ENCODE measurements around the gene EPAS1. TPM values are rescaled to one million over a fixed set of nuclear protein-coding genes. Genes with fewer than 3 reads are reported as not detected.
A peak's percentile ranks its signal among the peaks of the same experiment; 100 is the strongest.

The EPAS1 gene
- total RNA-seq, 3 donors from 2014 or later: 92.5 to 274 (median 229) TPM

DNA sequence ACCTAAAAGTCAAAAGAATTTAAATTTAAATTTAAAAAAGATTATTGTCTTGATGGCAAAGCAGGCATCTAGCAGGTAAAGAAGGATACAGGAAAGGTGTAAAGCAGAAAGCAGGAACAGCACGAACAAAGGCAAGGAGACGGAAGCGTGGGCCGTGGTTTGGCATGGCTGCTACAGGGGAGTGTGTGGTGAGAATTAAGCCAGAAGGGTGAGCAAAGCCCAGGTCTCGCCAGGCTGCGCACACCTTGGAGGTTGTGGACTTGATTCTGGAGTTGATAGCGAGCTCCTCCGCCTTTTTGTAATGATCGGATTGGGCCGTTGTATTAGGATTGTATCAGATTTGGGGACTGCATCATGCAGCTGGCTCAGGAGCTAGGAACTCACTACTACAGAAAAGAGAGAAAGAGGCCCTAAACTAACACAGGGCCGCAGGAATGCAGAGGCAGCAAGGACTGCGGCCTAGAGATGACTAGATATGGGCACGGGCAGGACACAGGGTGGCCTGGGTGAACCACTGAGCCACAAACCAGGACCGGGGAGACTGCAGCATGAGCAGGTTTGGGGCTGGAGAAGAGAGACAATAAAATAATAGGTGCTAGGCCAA lies 110.7 kb downstream of the EPAS1 start:
- peak in 1 of 2 donors; percentile 65 for DNase-seq (ENCODE audit: low spot score in 2 of 2)
- Histone ChIP-seq H3K4me1 (peaks cover 0 to 4% of the 10 kb centered on the region in 2 donors), H3K9me3 (no peaks in the 10 kb centered on the region), H3K27me3 (no peaks in the 10 kb centered on the region), H3K4me3 (no peak overlapping the region), H3K27ac (peak overlapping the region; percentile 90), H3K36me3 (no peaks in the 10 kb centered on the region)
- intact Hi-C loops (cut with DNase I; ENCODE audit: low total_unique reads): no loop called here
- TF ChIP-seq POLR2A (IDR thresholded peaks at IDR 0.05): no peak
- TF ChIP-seq, protein P1, sequence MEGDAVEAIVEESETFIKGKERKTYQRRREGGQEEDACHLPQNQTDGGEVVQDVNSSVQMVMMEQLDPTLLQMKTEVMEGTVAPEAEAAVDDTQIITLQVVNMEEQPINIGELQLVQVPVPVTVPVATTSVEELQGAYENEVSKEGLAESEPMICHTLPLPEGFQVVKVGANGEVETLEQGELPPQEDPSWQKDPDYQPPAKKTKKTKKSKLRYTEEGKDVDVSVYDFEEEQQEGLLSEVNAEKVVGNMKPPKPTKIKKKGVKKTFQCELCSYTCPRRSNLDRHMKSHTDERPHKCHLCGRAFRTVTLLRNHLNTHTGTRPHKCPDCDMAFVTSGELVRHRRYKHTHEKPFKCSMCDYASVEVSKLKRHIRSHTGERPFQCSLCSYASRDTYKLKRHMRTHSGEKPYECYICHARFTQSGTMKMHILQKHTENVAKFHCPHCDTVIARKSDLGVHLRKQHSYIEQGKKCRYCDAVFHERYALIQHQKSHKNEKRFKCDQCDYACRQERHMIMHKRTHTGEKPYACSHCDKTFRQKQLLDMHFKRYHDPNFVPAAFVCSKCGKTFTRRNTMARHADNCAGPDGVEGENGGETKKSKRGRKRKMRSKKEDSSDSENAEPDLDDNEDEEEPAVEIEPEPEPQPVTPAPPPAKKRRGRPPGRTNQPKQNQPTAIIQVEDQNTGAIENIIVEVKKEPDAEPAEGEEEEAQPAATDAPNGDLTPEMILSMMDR (IDR thresholded peaks at IDR 0.05): no peak
- TF ChIP-seq POLR2AphosphoS5 (IDR thresholded peaks at IDR 0.05): no peak

GRCh38 chr2:46409756-46410155 lies 112.5 kb downstream of the EPAS1 start:
- intact Hi-C loops (cut with DNase I; ENCODE audit: low total_unique reads): no loop called here
- H3K4me3 ChIP-seq: no peak overlapping the region
- H3K27me3 ChIP-seq: no peaks in the 10 kb centered on the region
- peaks cover 0 to 4% of the 10 kb centered on the region in 2 donors for H3K4me1 ChIP-seq
- TF ChIP-seq POLR2AphosphoS5 (IDR thresholded peaks at IDR 0.05) (no peak), POLR2A (IDR thresholded peaks at IDR 0.05) (no peak)
- TF ChIP-seq, protein P1 (IDR thresholded peaks at IDR 0.05): no peak
- H3K27ac ChIP-seq: peak overlapping the region; percentile 90
- no peaks in the 10 kb centered on the region for H3K36me3 ChIP-seq
- no peak for DNase-seq (ENCODE audit: low spot score in 2 of 2)
- H3K9me3 ChIP-seq: no peaks in the 10 kb centered on the region

DNA sequence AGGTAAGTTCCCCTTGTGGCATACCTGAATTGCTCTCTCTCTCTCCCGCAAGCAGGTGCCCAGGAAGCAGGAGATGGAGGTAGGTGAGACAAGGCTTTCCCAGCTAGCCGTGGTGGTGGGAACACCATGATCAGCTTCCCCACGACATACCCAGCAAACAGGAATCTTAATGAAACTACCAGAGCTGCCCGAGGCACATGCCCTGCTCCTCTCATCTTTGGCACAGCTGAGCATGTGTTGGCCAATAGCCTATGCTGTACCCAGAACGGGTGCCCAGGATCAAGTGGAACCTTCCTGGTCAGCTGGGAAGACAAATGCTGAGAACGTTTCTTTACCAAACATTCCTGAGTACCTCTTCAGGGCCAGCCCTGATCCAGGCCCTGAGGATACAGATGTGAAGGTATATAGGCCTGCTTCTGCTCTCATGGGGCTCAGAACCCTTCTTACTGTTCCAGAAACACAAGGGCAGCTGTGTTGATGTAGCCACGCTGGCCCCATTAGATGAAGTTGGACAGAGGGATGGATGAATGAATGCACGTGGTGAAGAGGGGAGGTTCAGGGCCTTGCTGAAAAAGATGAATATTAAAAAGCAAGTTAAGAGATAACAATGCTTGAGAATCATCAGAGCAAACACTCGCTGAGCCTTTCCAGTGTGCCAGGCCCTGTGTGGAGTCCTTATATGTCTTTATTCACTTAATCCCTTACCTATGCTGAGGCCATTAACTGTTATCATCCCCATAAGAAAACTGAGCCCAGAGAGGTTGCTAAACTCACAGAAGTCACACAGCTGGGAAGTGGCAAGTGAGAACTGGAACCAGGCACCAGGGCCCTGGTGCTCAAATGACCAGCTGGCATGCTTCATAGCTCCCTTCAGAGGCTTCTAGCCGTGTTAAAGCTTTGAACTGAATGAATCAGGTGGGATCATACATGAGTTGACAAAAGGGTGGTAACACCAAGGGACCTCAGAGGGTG lies 113.4 kb downstream of the EPAS1 start:
- Histone ChIP-seq H3K36me3 (no peaks in the 10 kb centered on the region), H3K9me3 (no peaks in the 10 kb centered on the region), H3K27ac (peak overlapping the region; percentile 90), H3K4me3 (no peak overlapping the region), H3K4me1 (peaks cover 0 to 4% of the 10 kb centered on the region in 2 donors), H3K27me3 (no peaks in the 10 kb centered on the region)
- TF ChIP-seq, protein P1 (IDR thresholded peaks at IDR 0.05): no peak
- TF ChIP-seq POLR2A (IDR thresholded peaks at IDR 0.05): no peak
- TF ChIP-seq POLR2AphosphoS5 (IDR thresholded peaks at IDR 0.05): peak in 1 of 3 donors; percentile 17
- intact Hi-C loops (cut with DNase I; ENCODE audit: low total_unique reads): no loop called here
- DNase-seq (ENCODE audit: low spot score in 2 of 2): peak in 1 of 2 donors; percentile 80

DNA sequence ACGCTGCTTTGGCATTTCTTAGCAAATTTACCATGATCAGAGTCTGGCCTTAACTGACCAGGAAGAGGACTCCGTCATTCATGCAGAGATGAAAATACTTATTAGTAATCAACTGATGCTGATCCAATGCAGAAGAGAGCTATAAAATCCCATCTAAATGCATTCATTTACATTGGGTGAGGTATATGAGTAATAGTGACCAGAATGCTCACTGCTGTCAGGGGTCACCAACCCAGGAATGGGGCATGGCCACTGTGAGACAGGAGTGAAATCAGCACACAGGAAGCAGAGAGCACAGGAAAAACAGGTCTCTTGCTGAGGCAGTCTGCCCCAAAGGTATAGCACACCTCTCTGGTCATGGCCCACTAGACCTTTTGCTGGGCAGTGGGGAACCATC lies 114.0 kb downstream of the EPAS1 start:
- Histone ChIP-seq H3K27ac (peak overlapping the region in 1 of 2 donors; percentile 90), H3K36me3 (no peaks in the 10 kb centered on the region), H3K9me3 (peaks cover 0 to 4% of the 10 kb centered on the region in 2 donors), H3K4me1 (peaks cover 0 to 4% of the 10 kb centered on the region in 2 donors), H3K27me3 (no peaks in the 10 kb centered on the region), H3K4me3 (no peak overlapping the region)
- intact Hi-C loops (cut with DNase I; ENCODE audit: low total_unique reads): no loop called here
- TF ChIP-seq POLR2AphosphoS5 (IDR thresholded peaks at IDR 0.05) (no peak), POLR2A (IDR thresholded peaks at IDR 0.05) (no peak)
- TF ChIP-seq, protein P1 (IDR thresholded peaks at IDR 0.05): no peak
- no peak for DNase-seq (ENCODE audit: low spot score in 2 of 2)

- TF ChIP-seq, protein P1 (IDR thresholded peaks at IDR 0.05): no peak
- TF ChIP-seq POLR2A (IDR thresholded peaks at IDR 0.05): no peak
- no peak for TF ChIP-seq POLR2AphosphoS5 (IDR thresholded peaks at IDR 0.05)
- Histone ChIP-seq H3K27me3 (no peaks in the 10 kb centered on the region), H3K27ac (no peak overlapping the region), H3K4me1 (peaks cover 0 to 4% of the 10 kb centered on the region in 2 donors), H3K9me3 (peaks cover 0 to 9% of the 10 kb centered on the region in 2 donors), H3K4me3 (no peak overlapping the region), H3K36me3 (no peaks in the 10 kb centered on the region)
- intact Hi-C loops (cut with DNase I; ENCODE audit: low total_unique reads): no loop called here
- no peak for DNase-seq (ENCODE audit: low spot score in 2 of 2)
Observed at GRCh38 chr2:46411985-46412384, 114.8 kb downstream of the EPAS1 start.

Data from breast epithelium (tissue), 4 donors.